ENCODE measurements around the gene KLHDC9.

DNA sequence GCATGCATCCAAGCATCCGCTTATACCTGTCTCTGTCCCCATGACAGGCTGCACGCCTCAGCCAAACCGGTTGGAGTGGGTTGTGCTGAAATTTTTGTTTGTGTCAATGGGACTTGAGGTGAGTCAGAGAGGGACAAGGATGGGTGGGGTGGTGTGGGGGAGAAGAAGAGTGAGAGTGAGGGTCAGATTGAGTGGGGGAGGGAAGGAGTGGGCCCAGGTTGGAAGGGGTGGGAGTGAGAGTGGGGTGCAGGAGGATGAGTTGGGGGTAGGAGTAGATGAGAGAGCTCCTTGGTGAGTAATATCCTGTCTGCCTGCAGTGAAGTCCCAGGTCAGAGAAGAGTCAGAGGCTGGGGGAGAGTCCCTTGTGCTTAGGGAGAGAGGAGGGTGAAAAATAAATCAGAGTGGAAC lies 5.5 kb upstream of the KLHDC9 start:
- TF ChIP-seq, protein P1, sequence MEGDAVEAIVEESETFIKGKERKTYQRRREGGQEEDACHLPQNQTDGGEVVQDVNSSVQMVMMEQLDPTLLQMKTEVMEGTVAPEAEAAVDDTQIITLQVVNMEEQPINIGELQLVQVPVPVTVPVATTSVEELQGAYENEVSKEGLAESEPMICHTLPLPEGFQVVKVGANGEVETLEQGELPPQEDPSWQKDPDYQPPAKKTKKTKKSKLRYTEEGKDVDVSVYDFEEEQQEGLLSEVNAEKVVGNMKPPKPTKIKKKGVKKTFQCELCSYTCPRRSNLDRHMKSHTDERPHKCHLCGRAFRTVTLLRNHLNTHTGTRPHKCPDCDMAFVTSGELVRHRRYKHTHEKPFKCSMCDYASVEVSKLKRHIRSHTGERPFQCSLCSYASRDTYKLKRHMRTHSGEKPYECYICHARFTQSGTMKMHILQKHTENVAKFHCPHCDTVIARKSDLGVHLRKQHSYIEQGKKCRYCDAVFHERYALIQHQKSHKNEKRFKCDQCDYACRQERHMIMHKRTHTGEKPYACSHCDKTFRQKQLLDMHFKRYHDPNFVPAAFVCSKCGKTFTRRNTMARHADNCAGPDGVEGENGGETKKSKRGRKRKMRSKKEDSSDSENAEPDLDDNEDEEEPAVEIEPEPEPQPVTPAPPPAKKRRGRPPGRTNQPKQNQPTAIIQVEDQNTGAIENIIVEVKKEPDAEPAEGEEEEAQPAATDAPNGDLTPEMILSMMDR (IDR thresholded peaks at IDR 0.05) = no peak
- TF ChIP-seq EP300 (IDR thresholded peaks at IDR 0.05) (no peak), POLR2A (IDR thresholded peaks at IDR 0.05; ENCODE audit: low read depth) (no peak)

All from esophagus muscularis mucosa (tissue), 4 donors.